ENCODE measurements around the gene BRI3BP.

BRI3BP gene

DNA sequence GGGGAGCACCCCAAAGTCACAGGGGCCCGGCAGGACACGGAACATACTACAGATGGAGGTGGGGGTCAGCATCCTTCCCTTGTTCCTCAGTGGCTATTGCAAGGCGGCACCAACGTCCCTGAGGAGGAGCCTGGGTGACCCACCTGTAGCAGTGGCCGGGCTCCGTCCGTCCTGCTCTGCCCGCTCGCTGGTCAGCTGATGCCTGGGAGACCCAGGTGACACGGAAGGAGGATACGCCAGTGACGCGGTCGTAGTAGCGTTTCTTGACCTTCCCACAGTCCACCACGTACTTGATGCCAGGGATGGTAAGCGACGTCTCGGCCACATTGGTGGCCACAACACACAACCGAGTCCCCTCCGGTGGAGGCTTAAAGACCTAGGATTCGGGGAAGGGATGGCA is 29.2 kb upstream of the BRI3BP start:
- DNase-seq (ENCODE audit: low read depth) = no peak
- no peak overlapping the region for H3K4me3 ChIP-seq (ENCODE audit: low read length)
- TF ChIP-seq, protein P1, sequence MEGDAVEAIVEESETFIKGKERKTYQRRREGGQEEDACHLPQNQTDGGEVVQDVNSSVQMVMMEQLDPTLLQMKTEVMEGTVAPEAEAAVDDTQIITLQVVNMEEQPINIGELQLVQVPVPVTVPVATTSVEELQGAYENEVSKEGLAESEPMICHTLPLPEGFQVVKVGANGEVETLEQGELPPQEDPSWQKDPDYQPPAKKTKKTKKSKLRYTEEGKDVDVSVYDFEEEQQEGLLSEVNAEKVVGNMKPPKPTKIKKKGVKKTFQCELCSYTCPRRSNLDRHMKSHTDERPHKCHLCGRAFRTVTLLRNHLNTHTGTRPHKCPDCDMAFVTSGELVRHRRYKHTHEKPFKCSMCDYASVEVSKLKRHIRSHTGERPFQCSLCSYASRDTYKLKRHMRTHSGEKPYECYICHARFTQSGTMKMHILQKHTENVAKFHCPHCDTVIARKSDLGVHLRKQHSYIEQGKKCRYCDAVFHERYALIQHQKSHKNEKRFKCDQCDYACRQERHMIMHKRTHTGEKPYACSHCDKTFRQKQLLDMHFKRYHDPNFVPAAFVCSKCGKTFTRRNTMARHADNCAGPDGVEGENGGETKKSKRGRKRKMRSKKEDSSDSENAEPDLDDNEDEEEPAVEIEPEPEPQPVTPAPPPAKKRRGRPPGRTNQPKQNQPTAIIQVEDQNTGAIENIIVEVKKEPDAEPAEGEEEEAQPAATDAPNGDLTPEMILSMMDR (IDR thresholded peaks at IDR 0.05; ENCODE audit: insufficient read depth, low read depth, low read length, missing control alignments) = no peak

DNA sequence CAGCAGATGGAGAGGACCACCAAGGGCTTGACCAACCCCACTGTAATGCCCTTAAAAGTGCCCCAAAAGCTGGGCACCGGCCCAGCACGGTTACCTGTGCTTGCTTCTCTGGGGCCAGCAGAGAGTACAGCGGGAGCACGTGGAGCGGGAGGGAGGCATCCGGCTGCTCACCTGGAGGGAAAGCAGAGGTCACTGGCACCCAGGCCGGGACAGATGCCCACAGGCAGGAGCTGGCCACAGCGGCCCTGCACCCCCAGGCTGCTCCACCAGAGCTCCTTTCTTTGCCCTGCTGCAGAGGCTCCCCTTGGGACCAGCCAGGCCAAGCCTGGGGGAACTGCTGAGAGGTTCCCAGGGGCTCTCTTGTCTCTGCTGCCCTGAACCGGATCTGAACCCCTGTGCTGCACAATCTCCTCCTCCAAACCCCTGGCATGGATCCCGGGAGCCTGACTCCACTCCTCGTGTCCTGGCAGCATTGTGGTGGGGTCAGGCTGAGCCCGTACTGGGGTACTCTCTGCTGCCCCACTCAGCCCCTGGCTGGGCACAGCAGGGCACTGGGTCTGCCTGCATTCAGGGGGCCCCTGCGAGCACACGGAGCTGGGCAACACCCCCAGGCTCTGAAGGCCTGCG is 28.5 kb upstream of the BRI3BP start:
- TF ChIP-seq, protein P1 (IDR thresholded peaks at IDR 0.05; ENCODE audit: insufficient read depth, low read depth, low read length, missing control alignments) = no peak
- no peak for DNase-seq (ENCODE audit: low read depth)
- H3K4me3 ChIP-seq (ENCODE audit: low read length) = no peak overlapping the region

DNA sequence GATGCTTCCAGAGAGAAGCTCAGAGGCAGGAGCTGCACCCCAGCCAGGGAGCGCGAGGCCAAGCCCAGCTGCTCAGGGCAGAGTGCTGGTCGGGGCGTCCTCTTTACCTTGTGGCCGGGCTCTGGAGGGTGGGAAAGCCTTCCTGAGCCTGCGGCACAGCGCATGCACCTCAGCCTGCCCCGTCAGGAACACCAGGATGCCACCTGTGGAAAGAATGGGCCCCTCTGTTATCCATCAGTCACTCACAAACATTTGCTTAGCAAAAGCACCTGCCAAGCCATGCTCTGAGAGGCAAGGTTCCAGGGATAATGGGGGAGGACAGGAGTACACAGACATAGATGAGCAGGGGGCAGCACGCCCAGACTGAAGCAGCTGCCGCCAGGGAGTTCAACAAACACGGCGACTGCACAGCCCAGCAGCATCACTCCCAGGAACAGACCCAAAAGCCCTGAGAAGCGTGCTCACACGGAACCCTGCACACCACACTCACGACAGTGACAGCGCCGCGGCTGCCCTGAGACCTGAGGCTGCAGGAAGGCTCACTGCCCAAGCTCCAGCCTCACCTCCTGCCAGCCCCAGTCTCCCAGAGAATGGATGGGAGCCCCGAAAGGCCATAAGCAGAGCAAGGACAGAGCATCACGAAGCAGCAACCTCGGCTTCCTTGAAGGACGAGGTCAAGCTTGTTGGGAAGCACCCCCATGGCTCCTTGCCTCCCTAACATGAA is 26.3 kb upstream of the BRI3BP start:
- no peak overlapping the region for H3K4me3 ChIP-seq (ENCODE audit: low read length)
- DNase-seq (ENCODE audit: low read depth) = no peak
- TF ChIP-seq, protein P1 (IDR thresholded peaks at IDR 0.05; ENCODE audit: insufficient read depth, low read depth, low read length, missing control alignments) = no peak

DNA sequence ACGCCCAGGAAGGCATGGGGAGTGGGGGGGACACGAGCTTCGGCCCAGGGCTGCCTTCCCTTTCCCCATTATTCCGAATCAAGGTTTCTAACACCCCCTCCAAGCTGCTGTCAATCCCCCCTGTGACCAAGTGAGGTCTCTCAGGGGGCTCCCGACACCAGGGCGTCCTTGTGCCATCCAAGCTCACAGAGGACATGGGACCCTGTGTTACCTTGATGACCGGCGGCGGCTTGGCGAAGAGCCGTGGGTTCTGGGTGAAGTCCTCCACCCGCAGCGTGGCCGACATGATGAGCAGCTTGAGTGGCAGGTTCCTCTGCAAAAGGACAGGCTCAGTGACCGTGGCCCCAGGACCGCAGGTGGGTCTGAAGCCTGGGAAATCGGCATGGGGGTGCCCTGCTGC is 24.8 kb upstream of the BRI3BP start:
- no peak for DNase-seq (ENCODE audit: low read depth)
- H3K4me3 ChIP-seq (ENCODE audit: low read length) = no peak overlapping the region
- TF ChIP-seq, protein P1 (IDR thresholded peaks at IDR 0.05; ENCODE audit: insufficient read depth, low read depth, low read length, missing control alignments) = no peak

DNA sequence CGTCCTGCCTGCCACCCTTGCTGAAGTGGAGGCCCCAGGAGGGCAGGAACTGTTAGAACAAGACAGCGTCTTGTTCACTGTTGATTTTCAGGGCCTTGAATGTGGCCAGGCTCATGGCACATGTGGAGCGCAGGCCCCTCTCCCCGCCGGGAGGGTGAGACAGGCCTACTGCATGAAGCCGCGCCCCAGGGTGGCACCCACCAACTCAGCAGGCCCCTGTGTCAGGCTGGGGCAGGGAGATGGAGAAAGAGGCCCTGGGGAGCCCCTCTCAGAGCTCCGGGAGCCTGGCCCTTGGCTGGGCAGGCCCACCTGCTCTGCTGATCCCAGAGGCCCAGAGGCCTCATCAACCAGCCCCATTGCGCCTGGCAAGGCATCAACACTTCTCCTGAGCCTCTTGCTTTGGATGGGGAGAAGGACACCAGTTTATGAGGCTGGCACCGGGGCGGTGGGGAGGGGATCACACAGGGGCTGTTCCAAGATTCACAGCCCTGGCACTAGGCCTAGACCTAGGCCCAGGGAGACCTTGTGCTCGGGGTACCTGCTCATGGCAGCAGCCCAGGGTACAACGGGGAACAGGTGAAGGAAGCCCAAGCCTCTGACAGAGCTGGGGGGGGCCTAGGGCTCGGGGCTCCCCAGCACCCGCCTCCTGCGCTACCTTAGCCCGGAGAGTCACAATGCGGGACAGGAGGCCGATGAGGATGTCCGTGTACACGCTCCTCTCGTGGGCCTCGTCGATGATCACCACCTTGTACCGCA is 22.6 kb upstream of the BRI3BP start:
- DNase-seq (ENCODE audit: low read depth) = no peak
- H3K4me3 ChIP-seq (ENCODE audit: low read length) = no peak overlapping the region
- TF ChIP-seq, protein P1 (IDR thresholded peaks at IDR 0.05; ENCODE audit: insufficient read depth, low read depth, low read length, missing control alignments) = no peak

DNA sequence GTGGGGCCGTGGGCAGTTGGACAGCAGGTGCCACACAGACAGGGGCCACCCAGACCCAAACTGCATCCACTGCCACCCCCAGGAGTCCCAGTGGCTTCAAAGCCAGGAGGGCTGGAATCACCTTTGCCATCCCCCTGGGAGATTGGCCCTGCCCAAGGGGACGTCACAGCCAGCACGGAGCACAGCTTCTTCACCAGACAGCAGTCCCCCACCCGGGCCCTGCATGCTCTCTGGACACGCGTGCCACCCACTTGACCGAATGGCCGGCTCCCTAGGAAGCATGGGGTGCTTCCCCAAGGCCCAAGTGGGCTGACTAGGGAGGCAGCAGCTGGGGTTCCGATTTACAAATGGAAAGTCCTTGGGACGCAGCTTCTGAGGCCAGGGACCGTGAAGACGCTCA is 21.8 kb upstream of the BRI3BP start:
- H3K4me3 ChIP-seq (ENCODE audit: low read length) = no peak overlapping the region
- no peak for DNase-seq (ENCODE audit: low read depth)
- TF ChIP-seq, protein P1 (IDR thresholded peaks at IDR 0.05; ENCODE audit: insufficient read depth, low read depth, low read length, missing control alignments) = no peak

Data from epithelial cell of esophagus (primary cell).